Myocyte (in vitro differentiated cells): Measurements from ENCODE around the gene PTPRE. TPM values are rescaled to one million over a fixed set of nuclear protein-coding genes. Genes with fewer than 3 reads are reported as not detected.

Experiments used
- DNase-seq: peaks from one replicate; pipeline ENCODE4 v3.0.0-alpha.2; 2012; ENCODE audit warnings: low read depth
- total RNA-seq: library from RNA; depleted of rRNA; stranded (reverse); fragments of >200 nt; gene quantifications from 2 replicates; pipeline ENCODE4 v1.2.3, GENCODE V29; 2014

Gene PTPRE
- total RNA-seq, 1 donor from 2014 or later: 5.5 TPM

GRCh38 chr10:127907411-127908105 lies 655 bp downstream of the PTPRE start:
- DNase-seq: peak; percentile 48

DNA sequence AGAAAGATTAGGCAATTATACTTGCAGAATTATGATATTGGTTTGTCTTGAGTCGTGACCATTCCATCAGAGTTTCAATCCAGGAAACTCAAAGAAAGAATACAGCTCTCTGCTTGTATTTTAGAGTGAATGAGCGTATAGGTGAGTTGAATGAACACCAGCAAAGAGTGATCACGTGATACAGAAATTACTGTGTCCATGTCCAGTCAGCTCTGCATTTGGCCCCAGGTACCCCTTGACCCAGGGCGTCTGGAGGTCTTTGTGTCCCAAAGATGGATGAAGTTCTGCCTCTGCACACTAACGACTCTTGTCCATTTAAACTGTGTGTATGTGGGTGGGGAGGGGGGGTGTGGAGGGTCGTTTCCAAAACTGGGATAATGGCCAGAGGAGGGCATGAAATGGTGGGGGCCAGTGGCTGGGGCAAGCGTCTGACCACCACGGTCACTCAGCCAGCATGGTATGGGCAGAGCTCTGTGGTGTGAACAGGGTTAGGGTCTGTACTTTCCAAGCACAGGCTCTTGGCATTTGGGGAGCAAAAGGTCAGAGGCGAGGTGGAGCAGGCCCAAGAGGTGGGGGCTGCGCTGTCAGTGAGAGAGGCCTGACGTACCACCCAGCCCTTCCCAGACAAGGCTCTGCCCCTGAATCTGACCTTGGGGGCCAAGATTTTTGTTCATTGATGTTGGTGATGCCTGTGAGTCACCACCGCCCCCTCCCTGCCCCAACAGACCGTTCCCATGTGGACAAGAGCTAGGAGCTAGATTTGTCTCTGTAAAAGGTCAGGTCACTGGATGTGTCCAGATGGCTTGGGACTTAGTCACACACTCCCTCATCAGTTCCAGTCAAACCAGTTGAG lies 1.4 kb downstream of the PTPRE start:
- DNase-seq: peak; percentile 64

- DNase-seq: no peak
Observed at GRCh38 chr10:127908959-127909267, 2.0 kb downstream of the PTPRE start.

- DNase-seq: no peak
Observed at GRCh38 chr10:127909716-127910463, 3.0 kb downstream of the PTPRE start.

- no peak for DNase-seq
Observed at GRCh38 chr10:127910464-127910770, 3.5 kb downstream of the PTPRE start.

- no peak for DNase-seq
Observed at GRCh38 chr10:127911218-127911866, 4.4 kb downstream of the PTPRE start.

GRCh38 chr10:127911867-127912257 lies 5.0 kb downstream of the PTPRE start:
- DNase-seq: no peak

GRCh38 chr10:127912607-127913367 lies 5.9 kb downstream of the PTPRE start:
- no peak for DNase-seq

DNA sequence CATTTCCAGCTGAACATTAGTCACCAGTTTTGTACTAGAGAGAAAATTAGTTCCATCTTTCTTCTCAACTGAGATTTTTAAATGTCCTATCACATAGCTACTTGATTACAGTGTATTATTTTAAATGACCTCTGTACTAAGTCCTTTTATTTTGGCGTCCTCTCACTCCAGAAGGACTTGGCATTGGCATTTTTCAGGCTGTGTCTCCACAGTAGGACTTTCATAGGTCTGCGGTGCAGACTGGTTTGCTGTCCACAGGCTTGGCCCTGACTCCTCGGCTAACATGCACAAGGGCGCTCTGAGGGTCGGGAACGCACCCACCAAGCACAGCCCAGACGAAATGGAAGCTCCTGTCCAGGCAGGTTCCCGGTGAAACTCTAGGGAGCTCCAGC lies 6.5 kb downstream of the PTPRE start:
- no peak for DNase-seq

GRCh38 chr10:127915324-127915723 lies 8.4 kb downstream of the PTPRE start:
- DNase-seq: no peak

DNA sequence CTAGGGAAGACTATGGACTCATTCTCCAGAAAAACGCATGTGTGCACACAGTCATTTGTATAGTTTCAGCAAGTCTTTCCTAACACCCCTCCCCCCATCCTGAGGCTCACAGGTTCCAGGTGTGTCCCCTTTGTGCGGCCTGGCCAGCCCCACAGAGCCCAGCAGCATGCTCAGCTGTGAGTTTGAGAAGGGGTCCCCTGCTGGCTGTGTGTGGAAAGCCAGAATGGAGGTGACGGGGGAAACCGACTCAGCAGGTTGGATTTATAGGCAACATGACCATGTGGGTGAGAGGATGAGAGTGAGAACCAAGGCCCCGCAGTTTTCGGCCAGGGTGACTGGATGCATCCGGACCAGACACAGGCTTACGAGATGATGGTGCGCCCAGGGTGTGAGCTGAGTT lies 9.9 kb downstream of the PTPRE start:
- no peak for DNase-seq

DNA sequence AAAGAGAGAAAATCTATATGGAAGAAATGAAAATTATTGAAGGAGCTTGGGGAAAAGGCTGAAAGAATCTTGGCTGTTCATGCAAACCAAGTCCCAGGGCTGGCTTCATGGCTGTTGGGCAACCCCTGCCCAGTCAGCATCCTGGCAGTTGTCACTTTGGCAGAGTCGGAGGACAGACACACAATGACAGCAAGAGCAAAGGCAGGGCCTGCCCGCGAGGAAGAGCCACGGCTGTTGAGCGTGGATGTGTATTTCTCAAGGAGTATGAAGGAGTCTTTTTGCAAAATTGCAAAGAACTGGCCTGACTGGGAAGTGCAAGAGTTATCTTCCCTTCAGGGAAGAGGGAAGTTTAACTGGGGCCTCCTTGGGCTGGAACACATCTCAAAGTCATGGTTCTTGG lies 11.7 kb downstream of the PTPRE start:
- DNase-seq: no peak

DNA sequence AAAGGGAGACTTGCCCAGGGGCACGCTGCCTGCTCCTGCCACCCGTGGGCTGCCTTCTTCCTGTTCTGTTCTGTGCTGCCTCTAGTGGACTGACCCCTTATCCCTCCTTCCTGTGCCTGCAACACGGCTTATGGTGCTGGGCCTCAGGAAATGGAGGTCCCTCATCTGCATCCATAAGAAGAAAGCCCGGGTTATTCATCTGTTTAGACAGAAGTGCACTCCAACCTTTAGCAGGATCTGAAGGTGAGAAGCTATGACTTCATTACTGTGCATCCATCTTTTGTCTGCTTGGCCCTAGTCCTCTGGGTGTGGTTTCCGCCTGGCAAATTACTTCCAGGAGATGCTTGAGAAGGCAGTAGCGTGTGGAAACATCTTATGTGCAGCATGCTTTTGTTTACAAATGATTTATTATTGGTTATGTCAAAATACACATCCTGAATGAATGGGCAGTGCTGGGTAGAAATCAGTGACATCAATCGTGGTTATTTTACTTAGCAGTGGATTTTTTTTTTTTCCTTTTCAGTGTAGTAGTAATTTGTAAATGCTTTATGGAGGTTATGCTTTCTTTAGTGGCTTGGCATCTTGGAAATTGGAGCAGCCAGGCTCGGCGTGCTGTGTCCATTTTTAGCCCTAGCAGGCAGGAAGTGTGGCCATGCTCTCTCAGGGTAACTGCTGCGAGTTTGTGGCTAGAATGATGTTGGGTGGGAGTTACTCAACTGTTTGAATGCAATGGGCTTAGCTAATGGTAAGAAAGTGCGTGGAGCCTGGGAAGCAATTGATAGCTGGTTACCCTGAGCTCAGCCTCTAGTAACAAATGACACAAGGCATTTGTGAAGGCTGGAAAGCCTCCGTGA lies 12.7 kb downstream of the PTPRE start:
- peak; percentile 77 for DNase-seq

DNA sequence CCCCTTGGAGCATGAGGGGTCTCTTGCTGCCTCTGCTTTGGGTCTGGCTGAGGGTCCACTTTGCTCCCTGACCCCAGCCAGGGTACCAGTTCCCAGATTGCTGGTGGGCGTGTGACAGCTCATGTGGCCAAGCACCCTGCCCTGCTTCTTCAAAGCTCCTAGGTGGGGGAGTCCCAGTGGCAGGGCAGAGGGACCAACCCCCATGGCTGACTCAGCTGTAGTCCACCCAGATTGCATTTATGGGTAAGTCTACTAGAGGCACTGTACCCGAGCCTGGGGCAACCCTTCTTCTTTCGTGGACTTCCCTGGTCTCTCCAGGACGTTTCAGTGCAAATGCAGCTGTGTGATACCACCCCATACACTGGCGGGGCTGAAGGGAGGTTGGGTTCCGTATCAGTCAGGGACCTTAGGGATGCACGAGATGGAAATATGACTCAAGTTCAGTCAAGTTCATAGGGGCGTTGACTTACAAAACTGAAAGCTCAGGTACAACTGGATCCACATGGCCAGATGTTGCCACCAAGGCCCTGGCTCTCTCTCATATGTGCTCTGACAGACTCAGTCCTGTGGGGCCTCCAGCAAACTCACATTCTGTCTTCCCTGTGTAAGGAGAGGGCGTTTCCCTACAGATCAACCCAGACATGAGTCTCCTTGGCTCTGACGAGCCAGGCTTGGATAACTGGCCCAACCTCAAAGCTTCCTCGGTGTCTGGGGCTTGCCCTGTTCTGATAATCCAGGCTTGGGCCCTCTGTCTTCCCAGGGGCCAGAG lies 13.6 kb downstream of the PTPRE start:
- DNase-seq: no peak

- DNase-seq: no peak
Observed at GRCh38 chr10:127921075-127921752, 14.3 kb downstream of the PTPRE start.

GRCh38 chr10:127921753-127922145 lies 14.8 kb downstream of the PTPRE start:
- DNase-seq: no peak

GRCh38 chr10:127922206-127922605 lies 15.3 kb downstream of the PTPRE start:
- no peak for DNase-seq

GRCh38 chr10:127922675-127923366 lies 15.9 kb downstream of the PTPRE start:
- peak; percentile 97 for DNase-seq
